ENCODE measurements around the gene SYNC.
"Not testable (repeated sequence)": the region's sequence is repeated elsewhere in the genome, so short reads cannot be mapped to it uniquely, and the experiment has no call there.

SYNC gene

GRCh38 chr1:32685498-32685897 lies 17.1 kb downstream of the SYNC start:
- no peak overlapping the region for H3K4me3 ChIP-seq (ENCODE audit: extremely low read depth, insufficient read depth, low read length, poor library complexity, severe bottlenecking)
- no peaks in the 10 kb centered on the region for H3K9me3 ChIP-seq (ENCODE audit: control insufficient read depth, low read length)
- H3K4me1 ChIP-seq (ENCODE audit: control insufficient read depth, insufficient read depth, low read length, poor library complexity, severe bottlenecking) = no peaks in the 10 kb centered on the region
- 100% methylated on average over 1 to 2 of the region's 2 CpGs for WGBS, 2 experiments (ENCODE audit: insufficient coverage in 2 of 2)
- H3K27ac ChIP-seq (ENCODE audit: low read depth, low read length, severe bottlenecking) = no peak overlapping the region
- peaks cover 62% of the 10 kb centered on the region for H3K36me3 ChIP-seq (ENCODE audit: control insufficient read depth, insufficient read depth, low read length)

- H3K27ac ChIP-seq (ENCODE audit: low read depth, low read length, severe bottlenecking) = no peak overlapping the region
- 94 to 100% methylated on average over 2 of the region's 2 CpGs for WGBS, 2 experiments (ENCODE audit: insufficient coverage in 2 of 2)
- H3K36me3 ChIP-seq (ENCODE audit: control insufficient read depth, insufficient read depth, low read length) = peaks cover 70% of the 10 kb centered on the region
- H3K4me1 ChIP-seq (ENCODE audit: control insufficient read depth, insufficient read depth, low read length, poor library complexity, severe bottlenecking) = no peaks in the 10 kb centered on the region
- H3K4me3 ChIP-seq (ENCODE audit: extremely low read depth, insufficient read depth, low read length, poor library complexity, severe bottlenecking) = no peak overlapping the region
- no peaks in the 10 kb centered on the region for H3K9me3 ChIP-seq (ENCODE audit: control insufficient read depth, low read length)
Measured at GRCh38 chr1:32684167-32684811, 18.3 kb downstream of the SYNC start.

GRCh38 chr1:32683397-32683796 lies 19.2 kb downstream of the SYNC start:
- Histone ChIP-seq H3K4me1 (ENCODE audit: control insufficient read depth, insufficient read depth, low read length, poor library complexity, severe bottlenecking) (no peaks in the 10 kb centered on the region), H3K27ac (ENCODE audit: low read depth, low read length, severe bottlenecking) (no peak overlapping the region)

GRCh38 chr1:32681999-32682398 lies 20.6 kb downstream of the SYNC start:
- H3K27ac ChIP-seq (ENCODE audit: low read depth, low read length, severe bottlenecking) = no peak overlapping the region
- no peaks in the 10 kb centered on the region for H3K4me1 ChIP-seq (ENCODE audit: control insufficient read depth, insufficient read depth, low read length, poor library complexity, severe bottlenecking)
- no peaks in the 10 kb centered on the region for H3K9me3 ChIP-seq (ENCODE audit: control insufficient read depth, low read length)
- H3K36me3 ChIP-seq (ENCODE audit: control insufficient read depth, insufficient read depth, low read length) = peaks cover 93% of the 10 kb centered on the region
- H3K4me3 ChIP-seq (ENCODE audit: extremely low read depth, insufficient read depth, low read length, poor library complexity, severe bottlenecking) = no peak overlapping the region
- 83% methylated on average over 1 of the region's 3 CpGs; no CpG with 5 or more reads in 1 of the 2 experiments for WGBS, 2 experiments (ENCODE audit: insufficient coverage in 2 of 2)

More at GRCh38 chr1:32683397-32683796, 19.2 kb downstream of the SYNC start:
- H3K4me3 ChIP-seq (ENCODE audit: extremely low read depth, insufficient read depth, low read length, poor library complexity, severe bottlenecking) = no peak overlapping the region
- 71 to 100% methylated on average over 1 to 2 of the region's 3 CpGs for WGBS, 2 experiments (ENCODE audit: insufficient coverage in 2 of 2)
- no peaks in the 10 kb centered on the region for H3K9me3 ChIP-seq (ENCODE audit: control insufficient read depth, low read length)
- H3K36me3 ChIP-seq (ENCODE audit: control insufficient read depth, insufficient read depth, low read length) = peaks cover 79% of the 10 kb centered on the region

- Histone ChIP-seq H3K36me3 (ENCODE audit: control insufficient read depth, insufficient read depth, low read length) (peaks cover 94% of the 10 kb centered on the region), H3K27ac (ENCODE audit: low read depth, low read length, severe bottlenecking) (no peak overlapping the region), H3K4me1 (ENCODE audit: control insufficient read depth, insufficient read depth, low read length, poor library complexity, severe bottlenecking) (no peaks in the 10 kb centered on the region), H3K9me3 (ENCODE audit: control insufficient read depth, low read length) (no peaks in the 10 kb centered on the region), H3K4me3 (ENCODE audit: extremely low read depth, insufficient read depth, low read length, poor library complexity, severe bottlenecking) (no peak overlapping the region)
- 92 to 94% methylated on average over 2 of the region's 2 CpGs for WGBS, 2 experiments (ENCODE audit: insufficient coverage in 2 of 2)
Measured at GRCh38 chr1:32681509-32681908, 21.1 kb downstream of the SYNC start.

GRCh38 chr1:32680642-32681041 lies 21.9 kb downstream of the SYNC start:
- Histone ChIP-seq H3K27ac (ENCODE audit: low read depth, low read length, severe bottlenecking) (no peak overlapping the region), H3K36me3 (ENCODE audit: control insufficient read depth, insufficient read depth, low read length) (peaks cover 96% of the 10 kb centered on the region)
- 86 to 100% methylated on average over 1 of the region's 1 CpG for WGBS, 2 experiments (ENCODE audit: insufficient coverage in 2 of 2)

GRCh38 chr1:32679993-32680392 lies 22.6 kb downstream of the SYNC start:
- not testable (repeated sequence) for H3K9me3 ChIP-seq (ENCODE audit: control insufficient read depth, low read length); H3K4me3 ChIP-seq (ENCODE audit: extremely low read depth, insufficient read depth, low read length, poor library complexity, severe bottlenecking); H3K27ac ChIP-seq (ENCODE audit: low read depth, low read length, severe bottlenecking); H3K4me1 ChIP-seq (ENCODE audit: control insufficient read depth, insufficient read depth, low read length, poor library complexity, severe bottlenecking)
- peaks cover 96% of the 10 kb centered on the region for H3K36me3 ChIP-seq (ENCODE audit: control insufficient read depth, insufficient read depth, low read length)
- no CpG with 5 or more reads among the region's 4 CpGs for WGBS, 2 experiments (ENCODE audit: insufficient coverage in 2 of 2)

More at GRCh38 chr1:32680642-32681041, 21.9 kb downstream of the SYNC start:
- H3K9me3 ChIP-seq (ENCODE audit: control insufficient read depth, low read length) = no peaks in the 10 kb centered on the region
- H3K4me1 ChIP-seq (ENCODE audit: control insufficient read depth, insufficient read depth, low read length, poor library complexity, severe bottlenecking) = no peaks in the 10 kb centered on the region
- H3K4me3 ChIP-seq (ENCODE audit: extremely low read depth, insufficient read depth, low read length, poor library complexity, severe bottlenecking) = no peak overlapping the region

GRCh38 chr1:32676945-32677344 lies 25.6 kb downstream of the SYNC start:
- Histone ChIP-seq H3K4me1 (ENCODE audit: control insufficient read depth, insufficient read depth, low read length, poor library complexity, severe bottlenecking) (no peaks in the 10 kb centered on the region), H3K36me3 (ENCODE audit: control insufficient read depth, insufficient read depth, low read length) (peaks cover 95% of the 10 kb centered on the region)
- WGBS, 2 experiments (ENCODE audit: insufficient coverage in 2 of 2) = 59 to 63% methylated on average over 3 of the region's 3 CpGs

GRCh38 chr1:32668716-32669115 lies 33.9 kb downstream of the SYNC start:
- H3K4me3 ChIP-seq (ENCODE audit: extremely low read depth, insufficient read depth, low read length, poor library complexity, severe bottlenecking); H3K9me3 ChIP-seq (ENCODE audit: control insufficient read depth, low read length); H3K27ac ChIP-seq (ENCODE audit: low read depth, low read length, severe bottlenecking): not testable (repeated sequence)
- Histone ChIP-seq H3K4me1 (ENCODE audit: control insufficient read depth, insufficient read depth, low read length, poor library complexity, severe bottlenecking) (peaks cover 16% of the 10 kb centered on the region), H3K36me3 (ENCODE audit: control insufficient read depth, insufficient read depth, low read length) (peaks cover 98% of the 10 kb centered on the region)
- 98 to 100% methylated on average over 5 of the region's 5 CpGs for WGBS, 2 experiments (ENCODE audit: insufficient coverage in 2 of 2)

More at GRCh38 chr1:32676945-32677344, 25.6 kb downstream of the SYNC start:
- Histone ChIP-seq H3K27ac (ENCODE audit: low read depth, low read length, severe bottlenecking) (no peak overlapping the region), H3K9me3 (ENCODE audit: control insufficient read depth, low read length) (no peaks in the 10 kb centered on the region), H3K4me3 (ENCODE audit: extremely low read depth, insufficient read depth, low read length, poor library complexity, severe bottlenecking) (no peak overlapping the region)

- Histone ChIP-seq H3K27ac (ENCODE audit: low read depth, low read length, severe bottlenecking) (peak overlapping the region; percentile 29), H3K4me3 (ENCODE audit: extremely low read depth, insufficient read depth, low read length, poor library complexity, severe bottlenecking) (no peak overlapping the region), H3K4me1 (ENCODE audit: control insufficient read depth, insufficient read depth, low read length, poor library complexity, severe bottlenecking) (peaks cover 16% of the 10 kb centered on the region), H3K9me3 (ENCODE audit: control insufficient read depth, low read length) (no peaks in the 10 kb centered on the region), H3K36me3 (ENCODE audit: control insufficient read depth, insufficient read depth, low read length) (peaks cover 98% of the 10 kb centered on the region)
- 91% methylated on average over 8 to 10 of the region's 12 CpGs for WGBS, 2 experiments (ENCODE audit: insufficient coverage in 2 of 2)
Measured at GRCh38 chr1:32666901-32667566, 35.5 kb downstream of the SYNC start.

GRCh38 chr1:32665915-32666314 lies 36.7 kb downstream of the SYNC start:
- Histone ChIP-seq H3K36me3 (ENCODE audit: control insufficient read depth, insufficient read depth, low read length) (peaks cover 98% of the 10 kb centered on the region), H3K4me1 (ENCODE audit: control insufficient read depth, insufficient read depth, low read length, poor library complexity, severe bottlenecking) (peaks cover 16% of the 10 kb centered on the region), H3K4me3 (ENCODE audit: extremely low read depth, insufficient read depth, low read length, poor library complexity, severe bottlenecking) (no peak overlapping the region), H3K27ac (ENCODE audit: low read depth, low read length, severe bottlenecking) (peak overlapping the region; percentile 5), H3K9me3 (ENCODE audit: control insufficient read depth, low read length) (no peaks in the 10 kb centered on the region)
- WGBS, 2 experiments (ENCODE audit: insufficient coverage in 2 of 2) = no CpG with 5 or more reads among the region's 1 CpG
